Endothelial cell of umbilical vein (primary cell): ENCODE measurements around the gene OVOL3.

Experiments used
- CTCF ChIP-seq, 2 donors: IDR thresholded peaks; 1 replicate in 1 of 2; 2 replicates in 1 of 2; pipeline ENCODE4 v1.5.1; 2011; ENCODE audit warnings: low read length in 2 of 2, mild to moderate bottlenecking in 2 of 2, moderate library complexity in 2 of 2, control low read depth in 1 of 2, inconsistent platforms in 1 of 2, low read depth in 1 of 2; ENCODE audit not compliant: insufficient read depth in 1 of 2; ENCODE audit errors: extremely low read depth in 1 of 2
- EZH2 ChIP-seq: IDR thresholded peaks from 2 replicates; pipeline ENCODE4 v1.6.1; 2012; ENCODE audit warnings: borderline replicate concordance, low read depth, mild to moderate bottlenecking, moderate library complexity, low read length, inconsistent platforms; ENCODE audit not compliant: severe bottlenecking
- FOS ChIP-seq: IDR thresholded peaks from 2 replicates; pipeline ENCODE4 v1.6.1; 2011; ENCODE audit warnings: mild to moderate bottlenecking, low read length, moderate library complexity, borderline replicate concordance; ENCODE audit not compliant: insufficient read depth
- GATA2 ChIP-seq: IDR thresholded peaks from 2 replicates; pipeline ENCODE4 v1.7.0; 2011; ENCODE audit warnings: low read depth, mild to moderate bottlenecking, moderate library complexity, mixed read lengths, low read length; ENCODE audit not compliant: insufficient read length, insufficient read depth
- JUN ChIP-seq: IDR thresholded peaks from 2 replicates; pipeline ENCODE4 v1.6.1; 2011; ENCODE audit warnings: borderline replicate concordance, low read depth; ENCODE audit not compliant: insufficient read length, insufficient read depth
- MAX ChIP-seq: IDR thresholded peaks from 2 replicates; pipeline ENCODE4 v1.6.1; 2011; ENCODE audit not compliant: insufficient read depth, insufficient read length
- MYC ChIP-seq: IDR thresholded peaks from one replicate; pipeline ENCODE4 v1.6.1; 2011; ENCODE audit warnings: mild to moderate bottlenecking, low read depth, low read length
- POLR2A ChIP-seq: IDR thresholded peaks from 2 replicates; pipeline ENCODE4 v1.6.1; 2012; ENCODE audit warnings: low read depth, mild to moderate bottlenecking, control low read depth, low read length
- POLR2AphosphoS5 ChIP-seq: IDR thresholded peaks from 2 replicates; pipeline ENCODE4 v1.6.1; 2012; ENCODE audit warnings: low read depth, mild to moderate bottlenecking, control low read depth, low read length, moderate library complexity; ENCODE audit not compliant: insufficient read depth

GRCh38 chr19:36141039-36141927, 30.3 kb downstream of the OVOL3 start:
- TF ChIP-seq CTCF (IDR thresholded peaks at IDR 0.05; ENCODE audit: extremely low read depth in 1 of 2, insufficient read depth in 1 of 2, low read depth in 1 of 2, low read length in 2 of 2) = no peak
- TF ChIP-seq JUN = no peak
- TF ChIP-seq GATA2 = no peak
- TF ChIP-seq POLR2A = no peak
- TF ChIP-seq POLR2AphosphoS5 = no peak
- no peak for TF ChIP-seq MAX
- TF ChIP-seq EZH2 = no peak
- TF ChIP-seq FOS = no peak
- TF ChIP-seq MYC = no peak
